ENCODE results near the gene CFAP58. TPM values are rescaled to one million over a fixed set of nuclear protein-coding genes. Genes with fewer than 3 reads are reported as not detected.
A peak's percentile ranks its signal among the peaks of the same experiment; 100 is the strongest.

Gene CFAP58
- total and polyA plus RNA-seq, 7 experiments from 2014 or later: 0.17 TPM; not detected in 6

- H3K27ac Mint-ChIP-seq: no peak overlapping the region
- H3K4me3 ChIP-seq (ENCODE audit: low read length): no peak overlapping the region
- H3K4me3 Mint-ChIP-seq: no peak overlapping the region
- H3K9me3 Mint-ChIP-seq: no peaks in the 10 kb centered on the region
- ATAC-seq (no peak), DNase-seq (no peak)
- intact Hi-C loops (cut with micrococcal nuclease): no loop called here
- H3K9me3 ChIP-seq (ENCODE audit: control insufficient read depth in 2 of 3, low read length in 3 of 3): no peaks in the 10 kb centered on the region
- no peaks in the 10 kb centered on the region for H3K4me1 Mint-ChIP-seq
- H3K27me3 Mint-ChIP-seq: peaks cover 5 to 18% (median 14%) of the 10 kb centered on the region in 5 donors
- H3K27me3 ChIP-seq (ENCODE audit: control insufficient read depth in 2 of 2, insufficient read depth in 2 of 2, low read length in 2 of 2): no peaks in the 10 kb centered on the region
- H3K36me3 ChIP-seq (ENCODE audit: control insufficient read depth in 2 of 3, insufficient read depth in 3 of 3, low read length in 3 of 3): no peaks in the 10 kb centered on the region
- H3K27ac ChIP-seq (ENCODE audit: low read depth, low read length): no peak overlapping the region
- no peaks in the 10 kb centered on the region for H3K4me1 ChIP-seq (ENCODE audit: control insufficient read depth in 2 of 2, insufficient read depth in 2 of 2, low read length in 2 of 2)
- ChIA-PET CTCF (no interaction called here), POLR2A (no interaction called here)
- no peaks in the 10 kb centered on the region for H3K36me3 Mint-ChIP-seq
Measured at GRCh38 chr10:104437226-104437625, 83.6 kb downstream of the CFAP58 start.

- H3K27ac Mint-ChIP-seq: no peak overlapping the region
- no peaks in the 10 kb centered on the region for H3K4me1 ChIP-seq (ENCODE audit: control insufficient read depth in 2 of 2, insufficient read depth in 2 of 2, low read length in 2 of 2)
- no peaks in the 10 kb centered on the region for H3K36me3 ChIP-seq (ENCODE audit: control insufficient read depth in 2 of 3, insufficient read depth in 3 of 3, low read length in 3 of 3)
- H3K4me1 Mint-ChIP-seq: no peaks in the 10 kb centered on the region
- H3K36me3 Mint-ChIP-seq: no peaks in the 10 kb centered on the region
- intact Hi-C loops (cut with micrococcal nuclease): no loop called here
- H3K4me3 ChIP-seq (ENCODE audit: low read length): no peak overlapping the region
- peaks cover 5 to 13% (median 11%) of the 10 kb centered on the region in 5 donors for H3K27me3 Mint-ChIP-seq
- H3K4me3 Mint-ChIP-seq: no peak overlapping the region
- H3K27ac ChIP-seq (ENCODE audit: low read depth, low read length): no peak overlapping the region
- no peaks in the 10 kb centered on the region for H3K27me3 ChIP-seq (ENCODE audit: control insufficient read depth in 2 of 2, insufficient read depth in 2 of 2, low read length in 2 of 2)
- no peaks in the 10 kb centered on the region for H3K9me3 ChIP-seq (ENCODE audit: control insufficient read depth in 2 of 3, low read length in 3 of 3)
- DNase-seq (no peak), ATAC-seq (no peak)
- ChIA-PET CTCF (no interaction called here), POLR2A (no interaction called here)
- no peaks in the 10 kb centered on the region for H3K9me3 Mint-ChIP-seq
Measured at GRCh38 chr10:104440221-104440620, 86.6 kb downstream of the CFAP58 start.

- H3K36me3 Mint-ChIP-seq: no peaks in the 10 kb centered on the region
- ATAC-seq: peak; percentile 22
- DNase-seq: no peak
- ChIA-PET POLR2A (no interaction called here), CTCF (no interaction called here)
- no peaks in the 10 kb centered on the region for H3K4me1 ChIP-seq (ENCODE audit: control insufficient read depth in 2 of 2, insufficient read depth in 2 of 2, low read length in 2 of 2)
- no peak overlapping the region for H3K4me3 Mint-ChIP-seq
- peaks cover 0 to 15% (median 5%) of the 10 kb centered on the region in 5 donors for H3K27me3 Mint-ChIP-seq
- intact Hi-C loops (cut with micrococcal nuclease): no loop called here
- no peak overlapping the region for H3K4me3 ChIP-seq (ENCODE audit: low read length)
- no peaks in the 10 kb centered on the region for H3K36me3 ChIP-seq (ENCODE audit: control insufficient read depth in 2 of 3, insufficient read depth in 3 of 3, low read length in 3 of 3)
- H3K27ac ChIP-seq (ENCODE audit: low read depth, low read length): no peak overlapping the region
- no peak overlapping the region for H3K27ac Mint-ChIP-seq
- no peaks in the 10 kb centered on the region for H3K9me3 ChIP-seq (ENCODE audit: control insufficient read depth in 2 of 3, low read length in 3 of 3)
- no peaks in the 10 kb centered on the region for H3K27me3 ChIP-seq (ENCODE audit: control insufficient read depth in 2 of 2, insufficient read depth in 2 of 2, low read length in 2 of 2)
- H3K4me1 Mint-ChIP-seq: no peaks in the 10 kb centered on the region
- H3K9me3 Mint-ChIP-seq: no peaks in the 10 kb centered on the region
Measured at GRCh38 chr10:104441329-104442000, 87.8 kb downstream of the CFAP58 start.

- Mint-ChIP-seq H3K9me3 (no peaks in the 10 kb centered on the region), H3K27ac (no peak overlapping the region), H3K27me3 (peaks cover 17 to 29% (median 21%) of the 10 kb centered on the region in 5 donors), H3K4me1 (no peaks in the 10 kb centered on the region), H3K4me3 (no peak overlapping the region), H3K36me3 (no peaks in the 10 kb centered on the region)
- Histone ChIP-seq H3K36me3 (ENCODE audit: control insufficient read depth in 2 of 3, insufficient read depth in 3 of 3, low read length in 3 of 3) (no peaks in the 10 kb centered on the region), H3K4me3 (ENCODE audit: low read length) (no peak overlapping the region), H3K4me1 (ENCODE audit: control insufficient read depth in 2 of 2, insufficient read depth in 2 of 2, low read length in 2 of 2) (no peaks in the 10 kb centered on the region), H3K27me3 (ENCODE audit: control insufficient read depth in 2 of 2, insufficient read depth in 2 of 2, low read length in 2 of 2) (no peaks in the 10 kb centered on the region), H3K27ac (ENCODE audit: low read depth, low read length) (no peak overlapping the region), H3K9me3 (ENCODE audit: control insufficient read depth in 2 of 3, low read length in 3 of 3) (no peaks in the 10 kb centered on the region)
- DNase-seq (no peak), ATAC-seq (no peak)
- POLR2A ChIA-PET: no interaction called here
- CTCF ChIA-PET: no interaction called here
- intact Hi-C loops (cut with micrococcal nuclease): no loop called here
Measured at GRCh38 chr10:104445359-104445758, 91.7 kb downstream of the CFAP58 start.

- H3K27me3 Mint-ChIP-seq: peaks cover 17 to 29% (median 22%) of the 10 kb centered on the region in 5 donors
- no peak overlapping the region for H3K27ac Mint-ChIP-seq
- no peak for ATAC-seq
- no peaks in the 10 kb centered on the region for H3K36me3 Mint-ChIP-seq
- H3K9me3 Mint-ChIP-seq: no peaks in the 10 kb centered on the region
- H3K36me3 ChIP-seq (ENCODE audit: control insufficient read depth in 2 of 3, insufficient read depth in 3 of 3, low read length in 3 of 3): no peaks in the 10 kb centered on the region
- H3K4me1 ChIP-seq (ENCODE audit: control insufficient read depth in 2 of 2, insufficient read depth in 2 of 2, low read length in 2 of 2): no peaks in the 10 kb centered on the region
- POLR2A ChIA-PET: no interaction called here
- no peaks in the 10 kb centered on the region for H3K4me1 Mint-ChIP-seq
- H3K4me3 ChIP-seq (ENCODE audit: low read length): no peak overlapping the region
- no peaks in the 10 kb centered on the region for H3K9me3 ChIP-seq (ENCODE audit: control insufficient read depth in 2 of 3, low read length in 3 of 3)
- no peaks in the 10 kb centered on the region for H3K27me3 ChIP-seq (ENCODE audit: control insufficient read depth in 2 of 2, insufficient read depth in 2 of 2, low read length in 2 of 2)
- DNase-seq: no peak
- no peak overlapping the region for H3K4me3 Mint-ChIP-seq
- intact Hi-C loops (cut with micrococcal nuclease): no loop called here
- H3K27ac ChIP-seq (ENCODE audit: low read depth, low read length): no peak overlapping the region
- CTCF ChIA-PET: no interaction called here
Measured at GRCh38 chr10:104446151-104446550, 92.5 kb downstream of the CFAP58 start.

GRCh38 chr10:104447331-104447730 is 93.7 kb downstream of the CFAP58 start:
- intact Hi-C loops (cut with micrococcal nuclease): no loop called here
- ChIA-PET POLR2A (no interaction called here), CTCF (no interaction called here)
- Histone ChIP-seq H3K9me3 (ENCODE audit: control insufficient read depth in 2 of 3, low read length in 3 of 3) (no peaks in the 10 kb centered on the region), H3K4me3 (ENCODE audit: low read length) (no peak overlapping the region), H3K27me3 (ENCODE audit: control insufficient read depth in 2 of 2, insufficient read depth in 2 of 2, low read length in 2 of 2) (no peaks in the 10 kb centered on the region), H3K27ac (ENCODE audit: low read depth, low read length) (no peak overlapping the region), H3K36me3 (ENCODE audit: control insufficient read depth in 2 of 3, insufficient read depth in 3 of 3, low read length in 3 of 3) (no peaks in the 10 kb centered on the region), H3K4me1 (ENCODE audit: control insufficient read depth in 2 of 2, insufficient read depth in 2 of 2, low read length in 2 of 2) (no peaks in the 10 kb centered on the region)
- DNase-seq: no peak
- Mint-ChIP-seq H3K36me3 (no peaks in the 10 kb centered on the region), H3K9me3 (no peaks in the 10 kb centered on the region), H3K4me1 (no peaks in the 10 kb centered on the region), H3K4me3 (no peak overlapping the region), H3K27me3 (peaks cover 17 to 29% (median 21%) of the 10 kb centered on the region in 5 donors), H3K27ac (no peak overlapping the region)
- no peak for ATAC-seq

- Histone ChIP-seq H3K4me1 (ENCODE audit: control insufficient read depth in 2 of 2, insufficient read depth in 2 of 2, low read length in 2 of 2) (no peaks in the 10 kb centered on the region), H3K27me3 (ENCODE audit: control insufficient read depth in 2 of 2, insufficient read depth in 2 of 2, low read length in 2 of 2) (no peaks in the 10 kb centered on the region), H3K4me3 (ENCODE audit: low read length) (no peak overlapping the region), H3K9me3 (ENCODE audit: control insufficient read depth in 2 of 3, low read length in 3 of 3) (no peaks in the 10 kb centered on the region), H3K36me3 (ENCODE audit: control insufficient read depth in 2 of 3, insufficient read depth in 3 of 3, low read length in 3 of 3) (no peaks in the 10 kb centered on the region), H3K27ac (ENCODE audit: low read depth, low read length) (no peak overlapping the region)
- no peak for DNase-seq
- CTCF ChIA-PET: no interaction called here
- no peaks in the 10 kb centered on the region for H3K9me3 Mint-ChIP-seq
- H3K4me1 Mint-ChIP-seq: no peaks in the 10 kb centered on the region
- POLR2A ChIA-PET: no interaction called here
- no peak for ATAC-seq
- no peak overlapping the region for H3K4me3 Mint-ChIP-seq
- no peaks in the 10 kb centered on the region for H3K36me3 Mint-ChIP-seq
- H3K27ac Mint-ChIP-seq: no peak overlapping the region
- H3K27me3 Mint-ChIP-seq: peaks cover 17 to 29% (median 21%) of the 10 kb centered on the region in 5 donors
- intact Hi-C loops (cut with micrococcal nuclease): no loop called here
Measured at GRCh38 chr10:104447906-104448305, 94.3 kb downstream of the CFAP58 start.

Data from naive thymus-derived CD4-positive, alpha-beta T cell (primary cell).